Keratinocyte (primary cell): ENCODE measurements around the gene RNF182. TPM values are rescaled to one million over a fixed set of nuclear protein-coding genes. Genes with fewer than 3 reads are reported as not detected.

Source experiments
- DNase-seq: peaks from one replicate; pipeline ENCODE4 v3.0.0-alpha.2; 2011; ENCODE audit warnings: low read depth, missing footprints, low spot score
- FAIRE-seq: peaks from 2 replicates; lab custom pipeline; 2011; peaks lifted over from hg19 to GRCh38; lab: Jason Lieb, UNC
- H2AFZ ChIP-seq: 2 replicates; pipeline ENCODE4 v1.6.0; 2012; ENCODE audit warnings: low read length, control low read depth, inconsistent platforms; ENCODE audit not compliant: control insufficient read depth
- H3K27ac ChIP-seq: 2 replicates; pipeline ENCODE4 v1.5.1; 2011; ENCODE audit warnings: low read length; ENCODE audit not compliant: control insufficient read depth, insufficient read depth
- H3K27me3 ChIP-seq: 3 replicates; pipeline ENCODE4 v1.6.0; 2011; ENCODE audit warnings: low read length; ENCODE audit not compliant: control insufficient read depth, insufficient read depth; ENCODE audit errors: extremely low read depth
- H3K36me3 ChIP-seq, 2 experiments: 2 replicates in 1 of 2; 3 replicates in 1 of 2; pipeline ENCODE4 v1.5.1; 2011; ENCODE audit warnings: low read length in 2 of 2, mild to moderate bottlenecking in 1 of 2; ENCODE audit not compliant: control insufficient read depth in 2 of 2, insufficient read depth in 2 of 2; ENCODE audit errors: extremely low read depth in 1 of 2
- H3K4me1 ChIP-seq: 3 replicates; pipeline ENCODE4 v1.5.1; 2011; ENCODE audit warnings: low read length; ENCODE audit not compliant: control insufficient read depth, insufficient read depth; ENCODE audit errors: extremely low read depth
- H3K4me2 ChIP-seq: 3 replicates; pipeline ENCODE4 v1.6.0; 2011; ENCODE audit warnings: low read depth, low read length; ENCODE audit not compliant: control insufficient read depth, insufficient read depth; ENCODE audit errors: extremely low read depth
- H3K4me3 ChIP-seq, 3 experiments: fragments of 200-600 bp in 1 of 3; sonication (generic) in 1 of 3; 2 replicates in 2 of 3; 3 replicates in 1 of 3; pipeline ENCODE4 v1.5.1; 2011 to 2016; ENCODE audit warnings: low read length in 3 of 3, mild to moderate bottlenecking in 3 of 3, control low read depth in 2 of 3, inconsistent platforms in 1 of 3, low read depth in 1 of 3, mixed read lengths in 1 of 3, mixed run types in 1 of 3, moderate library complexity in 1 of 3; ENCODE audit not compliant: control insufficient read depth in 2 of 3, insufficient read depth in 2 of 3; ENCODE audit errors: extremely low read depth in 1 of 3
- H3K79me2 ChIP-seq: 2 replicates; pipeline ENCODE4 v1.6.0; 2012; ENCODE audit warnings: low read length; ENCODE audit not compliant: control insufficient read depth, insufficient read depth
- H3K9ac ChIP-seq: 3 replicates; pipeline ENCODE4 v1.6.0; 2011; ENCODE audit warnings: low read length; ENCODE audit not compliant: control insufficient read depth, insufficient read depth; ENCODE audit errors: extremely low read depth
- H3K9me1 ChIP-seq: 3 replicates; pipeline ENCODE4 v1.6.0; 2011; ENCODE audit warnings: low read length; ENCODE audit not compliant: control insufficient read depth, insufficient read depth; ENCODE audit errors: extremely low read depth
- H3K9me3 ChIP-seq: 2 replicates; pipeline ENCODE4 v1.5.1; 2012; ENCODE audit warnings: low read depth, low read length; ENCODE audit not compliant: control insufficient read depth
- H4K20me1 ChIP-seq: 3 replicates; pipeline ENCODE4 v1.6.0; 2011; ENCODE audit warnings: low read length; ENCODE audit not compliant: control insufficient read depth, insufficient read depth; ENCODE audit errors: extremely low read depth
- EZH2 ChIP-seq: IDR thresholded peaks from one replicate; pipeline ENCODE4 v1.6.1; 2012; ENCODE audit warnings: inconsistent platforms, mild to moderate bottlenecking, low read length, moderate library complexity
- dilution Hi-C: fragments of 300-500 bp; cut with MboI; formaldehyde crosslinking; loops from one replicate; pipeline ENCODE4 v1.7.0; 2020; ENCODE audit warnings: low sequenced_read_pairs; ENCODE audit not compliant: extremely low pct_ligation_motif_present
- polyA plus RNA-seq, 5 experiments: library from polyadenylated mRNA; depleted of rRNA in 3 of 5; stranded (reverse) in 3 of 5; stranded (forward) in 1 of 5; unstranded in 1 of 5; fragments of >200 nt; gene quantifications; 1 replicate in 1 of 5; 2 replicates in 3 of 5; 3 replicates in 1 of 5; pipeline versions ENCODE4 v1.2.1 to v1.2.3, GENCODE V29; 2011 to 2012; ENCODE audit warnings: missing spikeins in 2 of 5, low read depth in 1 of 5, low replicate concordance in 1 of 5
- TF ChIP-seq, protein P1 (sequence below), 3 experiments: IDR thresholded peaks in 1 of 3; conservative IDR thresholded peaks in 1 of 3; optimal IDR thresholded peaks in 1 of 3; 2 replicates in 2 of 3; 3 replicates in 1 of 3; pipeline versions ENCODE3 to v1.5.1; 2011; ENCODE audit warnings: low read length in 3 of 3, mild to moderate bottlenecking in 3 of 3, moderate library complexity in 2 of 3, control low read depth in 1 of 3, inconsistent platforms in 1 of 3; ENCODE audit not compliant: insufficient read depth in 2 of 3; ENCODE audit errors: extremely low read depth in 1 of 3

The RNF182 gene
- polyA plus RNA-seq, 1 donor (not counting 4 experiments of a cell fraction or from before 2014, with no cell fraction given): 2.0 TPM

DNA sequence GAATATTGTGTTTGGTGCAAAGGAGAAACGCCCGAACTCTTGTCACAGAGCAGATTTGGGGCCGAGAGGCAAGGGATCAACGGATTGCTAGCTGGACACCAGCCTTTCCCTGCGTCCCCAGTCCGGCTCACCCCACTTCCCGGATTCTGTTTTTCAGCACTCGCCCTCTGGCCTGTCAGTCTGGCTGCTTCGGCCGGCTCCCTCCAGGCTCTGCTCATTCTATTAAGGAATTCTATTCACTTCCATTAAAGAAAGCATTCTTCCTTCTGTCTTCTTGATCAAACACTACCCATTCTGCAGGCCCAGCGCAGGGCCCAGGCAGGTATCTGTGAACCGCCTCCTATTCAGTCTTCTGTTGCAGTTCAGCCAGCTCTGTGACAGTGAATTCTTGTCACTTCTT, 91.7 kb downstream of the RNF182 start:
- H4K20me1 ChIP-seq: no peaks in the 10 kb centered on the region
- H3K79me2 ChIP-seq: no peaks in the 10 kb centered on the region
- no peaks in the 10 kb centered on the region for H3K4me1 ChIP-seq
- no peaks in the 10 kb centered on the region for H3K9me1 ChIP-seq
- FAIRE-seq: no peak
- H3K9ac ChIP-seq: no peak overlapping the region
- H3K27me3 ChIP-seq: no peaks in the 10 kb centered on the region
- H3K36me3 ChIP-seq: no peaks in the 10 kb centered on the region
- H3K4me3 ChIP-seq: no peak overlapping the region
- dilution Hi-C loops: no loop called here
- H2AFZ ChIP-seq: no peak overlapping the region
- no peak for DNase-seq
- H3K27ac ChIP-seq: no peak overlapping the region
- no peak for TF ChIP-seq EZH2
- TF ChIP-seq, protein P1, sequence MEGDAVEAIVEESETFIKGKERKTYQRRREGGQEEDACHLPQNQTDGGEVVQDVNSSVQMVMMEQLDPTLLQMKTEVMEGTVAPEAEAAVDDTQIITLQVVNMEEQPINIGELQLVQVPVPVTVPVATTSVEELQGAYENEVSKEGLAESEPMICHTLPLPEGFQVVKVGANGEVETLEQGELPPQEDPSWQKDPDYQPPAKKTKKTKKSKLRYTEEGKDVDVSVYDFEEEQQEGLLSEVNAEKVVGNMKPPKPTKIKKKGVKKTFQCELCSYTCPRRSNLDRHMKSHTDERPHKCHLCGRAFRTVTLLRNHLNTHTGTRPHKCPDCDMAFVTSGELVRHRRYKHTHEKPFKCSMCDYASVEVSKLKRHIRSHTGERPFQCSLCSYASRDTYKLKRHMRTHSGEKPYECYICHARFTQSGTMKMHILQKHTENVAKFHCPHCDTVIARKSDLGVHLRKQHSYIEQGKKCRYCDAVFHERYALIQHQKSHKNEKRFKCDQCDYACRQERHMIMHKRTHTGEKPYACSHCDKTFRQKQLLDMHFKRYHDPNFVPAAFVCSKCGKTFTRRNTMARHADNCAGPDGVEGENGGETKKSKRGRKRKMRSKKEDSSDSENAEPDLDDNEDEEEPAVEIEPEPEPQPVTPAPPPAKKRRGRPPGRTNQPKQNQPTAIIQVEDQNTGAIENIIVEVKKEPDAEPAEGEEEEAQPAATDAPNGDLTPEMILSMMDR (optimal IDR thresholded peaks at IDR 0.05 in 1 of 3, IDR thresholded peaks at IDR 0.05 in 1 of 3, conservative IDR thresholded peaks at IDR 0.05 in 1 of 3; ENCODE audit: extremely low read depth in 1 of 3, insufficient read depth in 2 of 3, low read length in 3 of 3): no peak
- H3K9me3 ChIP-seq: no peaks in the 10 kb centered on the region
- H3K4me2 ChIP-seq: no peak overlapping the region

DNA sequence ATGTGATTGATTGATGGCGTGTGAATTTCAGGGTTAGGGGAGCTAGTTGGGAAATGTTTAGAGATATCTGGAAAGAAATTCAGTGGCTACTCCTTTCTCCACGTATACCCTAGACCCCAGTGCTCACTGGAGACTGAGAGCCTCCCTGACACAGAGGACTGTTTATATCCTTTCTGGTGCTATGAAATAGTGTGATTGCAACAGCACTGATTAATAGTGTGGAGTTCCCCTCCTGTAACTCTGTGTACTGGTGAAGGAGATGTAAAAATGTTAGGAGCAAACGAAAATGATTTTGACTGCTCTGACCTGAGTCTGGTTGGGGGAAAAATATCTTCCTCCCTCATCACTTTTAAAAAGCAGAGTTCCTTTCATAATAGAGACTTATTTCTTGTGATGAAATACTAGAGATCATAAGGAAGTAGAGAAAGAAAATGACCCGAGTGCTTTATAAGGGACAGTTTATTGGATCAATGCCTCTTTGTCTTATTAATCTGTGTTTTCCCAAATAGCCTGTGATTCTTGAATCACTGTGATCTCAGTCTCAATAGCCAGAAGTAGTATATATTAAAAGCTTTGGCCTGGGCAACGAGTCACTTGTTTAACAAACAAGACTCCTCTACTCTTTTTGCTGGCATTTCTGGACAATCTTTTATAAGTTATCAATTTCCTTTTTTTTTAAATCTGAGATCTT, 92.3 kb downstream of the RNF182 start:
- FAIRE-seq (no peak), DNase-seq (no peak)
- no peaks in the 10 kb centered on the region for H3K36me3 ChIP-seq
- no peaks in the 10 kb centered on the region for H3K9me1 ChIP-seq
- H2AFZ ChIP-seq: no peak overlapping the region
- H3K9ac ChIP-seq: no peak overlapping the region
- dilution Hi-C loops: no loop called here
- no peaks in the 10 kb centered on the region for H3K79me2 ChIP-seq
- no peak overlapping the region for H3K4me2 ChIP-seq
- no peaks in the 10 kb centered on the region for H3K9me3 ChIP-seq
- TF ChIP-seq EZH2: no peak
- TF ChIP-seq, protein P1 (optimal IDR thresholded peaks at IDR 0.05 in 1 of 3, IDR thresholded peaks at IDR 0.05 in 1 of 3, conservative IDR thresholded peaks at IDR 0.05 in 1 of 3; ENCODE audit: extremely low read depth in 1 of 3, insufficient read depth in 2 of 3, low read length in 3 of 3): no peak
- no peak overlapping the region for H3K4me3 ChIP-seq
- H3K4me1 ChIP-seq: no peaks in the 10 kb centered on the region
- no peaks in the 10 kb centered on the region for H4K20me1 ChIP-seq
- no peaks in the 10 kb centered on the region for H3K27me3 ChIP-seq
- H3K27ac ChIP-seq: no peak overlapping the region
